ENCODE results near the gene KCNQ1.

KCNQ1 gene

GRCh38 chr11:2445746-2446551 lies 1.1 kb downstream of the KCNQ1 start:
- no peak for DNase-seq

GRCh38 chr11:2446590-2447252 lies 1.9 kb downstream of the KCNQ1 start:
- no peak for DNase-seq

GRCh38 chr11:2447253-2447950 lies 2.6 kb downstream of the KCNQ1 start:
- DNase-seq = no peak

- no peak for DNase-seq
Measured at GRCh38 chr11:2447951-2448650, 3.3 kb downstream of the KCNQ1 start.

- DNase-seq = no peak
Measured at GRCh38 chr11:2448661-2449547, 4.1 kb downstream of the KCNQ1 start.

GRCh38 chr11:2449548-2450320 lies 4.9 kb downstream of the KCNQ1 start:
- no peak for DNase-seq

- DNase-seq = no peak
Measured at GRCh38 chr11:2450321-2451041, 5.7 kb downstream of the KCNQ1 start.

GRCh38 chr11:2451336-2451735 lies 6.5 kb downstream of the KCNQ1 start:
- DNase-seq = no peak

- no peak for DNase-seq
Measured at GRCh38 chr11:2451916-2452315, 7.1 kb downstream of the KCNQ1 start.

- DNase-seq = no peak
Measured at GRCh38 chr11:2452321-2453012, 7.7 kb downstream of the KCNQ1 start.

- DNase-seq = no peak
Measured at GRCh38 chr11:2453436-2453835, 8.6 kb downstream of the KCNQ1 start.

- DNase-seq = no peak
Measured at GRCh38 chr11:2458321-2458720, 13.5 kb downstream of the KCNQ1 start.

- DNase-seq = no peak
Measured at GRCh38 chr11:2459016-2459725, 14.4 kb downstream of the KCNQ1 start.

- no peak for DNase-seq
Measured at GRCh38 chr11:2459796-2460531, 15.2 kb downstream of the KCNQ1 start.

- no peak for DNase-seq
Measured at GRCh38 chr11:2460540-2461252, 15.9 kb downstream of the KCNQ1 start.

GRCh38 chr11:2461253-2461955 lies 16.6 kb downstream of the KCNQ1 start:
- no peak for DNase-seq

- DNase-seq = no peak
Measured at GRCh38 chr11:2461956-2462542, 17.2 kb downstream of the KCNQ1 start.

All from stimulated activated CD4-positive, alpha-beta T cell treated with anti-CD3 and anti-CD28 coated beads, Interleukin-4, amount 100 ng/mL, for 4 hours (primary cell).